Measurements from ENCODE around the gene PDE8A.
A peak's percentile ranks its signal among the peaks of the same experiment; 100 is the strongest.
"Not testable (repeated sequence)": the region's sequence is repeated elsewhere in the genome, so short reads cannot be mapped to it uniquely, and the experiment has no call there.

PDE8A gene

GRCh38 chr15:85168642-85169173 lies 187.1 kb downstream of the PDE8A start:
- peak in 3 of 56 donors; percentile 10 to 14 (median 13) for DNase-seq

GRCh38 chr15:85171736-85172135 lies 190.1 kb downstream of the PDE8A start:
- no peak for DNase-seq

GRCh38 chr15:85172846-85173490 lies 191.3 kb downstream of the PDE8A start:
- no peak for DNase-seq

- not testable (repeated sequence) for DNase-seq
Observed at GRCh38 chr15:85173630-85174029, 192.0 kb downstream of the PDE8A start.

- peak in 7 of 56 donors; percentile 3 to 31 (median 14) for DNase-seq
Observed at GRCh38 chr15:85174521-85174920, 192.9 kb downstream of the PDE8A start.

- peak in 1 of 56 donors; percentile 2 for DNase-seq
Observed at GRCh38 chr15:85177042-85177515, 195.4 kb downstream of the PDE8A start.

GRCh38 chr15:85178308-85178707 lies 196.7 kb downstream of the PDE8A start:
- no peak for DNase-seq

- no peak for DNase-seq
Observed at GRCh38 chr15:85179700-85180099, 198.0 kb downstream of the PDE8A start.

GRCh38 chr15:85185350-85185749 lies 203.7 kb downstream of the PDE8A start:
- DNase-seq, result not testable (repeated sequence)

GRCh38 chr15:85188171-85188577 lies 206.5 kb downstream of the PDE8A start:
- DNase-seq, result not testable (repeated sequence)

Data from amygdala (tissue), 56 donors.